Stomach (tissue), 9 donors: Measurements from ENCODE around the gene SYTL1. TPM values are rescaled to one million over a fixed set of nuclear protein-coding genes. Genes with fewer than 3 reads are reported as not detected.

Experiments used
- DNase-seq, 2 donors: peaks; one replicate each; pipeline versions ENCODE4 v3.0.0 to v3.0.0-alpha.2; 2013 to 2019
- H3K27ac ChIP-seq, 5 donors: fragments of 200-600 bp in 4 of 5; sonication (generic) in 4 of 5; one replicate each; pipeline ENCODE4 v1.5.1; 2013 to 2019; ENCODE audit warnings: mild to moderate bottlenecking in 1 of 5, moderate library complexity in 1 of 5
- H3K27me3 ChIP-seq, 3 donors: fragments of 200-600 bp; sonication (generic); one replicate each; pipeline ENCODE4 v1.5.1; 2017 to 2019; ENCODE audit warnings: mixed run types in 1 of 3
- H3K36me3 ChIP-seq, 4 donors: fragments of 200-600 bp; sonication (generic); 1 replicate in 3 of 4; 2 replicates in 1 of 4; pipeline ENCODE4 v1.5.1; 2016 to 2019
- H3K4me1 ChIP-seq, 4 donors: fragments of 200-600 bp; sonication (generic); one replicate each; pipeline ENCODE4 v1.5.1; 2016 to 2019
- H3K4me3 ChIP-seq, 4 donors: fragments of 200-600 bp; sonication (generic) in 3 of 4; one replicate each; pipeline ENCODE4 v1.5.1; 2016 to 2019; ENCODE audit warnings: mild to moderate bottlenecking in 1 of 4
- H3K9me3 ChIP-seq, 4 donors: fragments of 200-600 bp; sonication (generic); one replicate each; pipeline ENCODE4 v1.5.1; 2016 to 2019
- CTCF ChIP-seq, 7 experiments: fragments of 450-650 bp in 4 of 7; fragments of 200-600 bp in 3 of 7; sonication (generic) in 3 of 7; IDR thresholded peaks; one replicate each; pipeline ENCODE4 v1.5.1; 2016 to 2019; ENCODE audit warnings: antibody characterized with exemption in 7 of 7, control low read depth in 2 of 7, mild to moderate bottlenecking in 1 of 7
- EP300 ChIP-seq: sonication (generic); formaldehyde crosslinking; IDR thresholded peaks from one replicate; pipeline ENCODE4 v1.6.1; 2017; ENCODE audit warnings: antibody characterized with exemption
- POLR2A ChIP-seq, 4 donors: fragments of 450-650 bp; IDR thresholded peaks; one replicate each; pipeline ENCODE4 v1.6.1; 2016; ENCODE audit warnings: antibody characterized with exemption in 4 of 4, control low read depth in 2 of 4, mild to moderate bottlenecking in 1 of 4, moderate library complexity in 1 of 4
- POLR2AphosphoS5 ChIP-seq, 3 donors: sonication (generic); formaldehyde crosslinking; IDR thresholded peaks; one replicate each; pipeline ENCODE4 v1.6.1; 2016; ENCODE audit warnings: antibody characterized with exemption in 3 of 3
- WGBS, 5 donors: extraction: QIAGEN DNeasy Blood & Tissue Kit in 3 of 5; methylation state at CpG; one replicate each; pipeline versions ENCODE4 v1.1.5 to v1.1.7; 2013 to 2018; 5-methylcytosine and 5-hydroxymethylcytosine counted together
- intact Hi-C: fragments of 100-400 bp; cut with DNase I; formaldehyde crosslinking; loops from one replicate; pipeline ENCODE4 v1.15.1; 2023; ENCODE audit warnings: low total_unique reads
- polyA plus RNA-seq, 3 donors: library from polyadenylated mRNA; stranded (reverse); fragments of 200-250 nt; gene quantifications; one replicate each; pipeline ENCODE4 v1.2.3, GENCODE V29; 2013
- total RNA-seq, 5 donors: library from RNA; depleted of rRNA; stranded (reverse); fragments of >200 nt; gene quantifications; one replicate each; pipeline versions ENCODE4 v1.1.0 to v1.2.3, GENCODE V29; 2014 to 2016
- donor health status: healthy with polysubstance abuse.
- donor health status: Bipolar disorder and iron deficiency.
- donor health status: healthy.

The SYTL1 gene
- total and polyA plus RNA-seq, 8 donors = 15.6 to 222 (median 58.2) TPM

GRCh38 chr1:27333717-27334279, 8.0 kb upstream of the SYTL1 start:
- DNase-seq = no peak
- H3K27ac ChIP-seq = no peak overlapping the region
- H3K27me3 ChIP-seq = no peaks in the 10 kb centered on the region
- H3K36me3 ChIP-seq = peaks cover 54 to 90% (median 85%) of the 10 kb centered on the region in 4 donors
- 88 to 94% (median 93%) methylated on average over 3 to 17 of the region's 17 CpGs for WGBS, 5 donors
- no peaks in the 10 kb centered on the region for H3K9me3 ChIP-seq
- no peak overlapping the region for H3K4me3 ChIP-seq
- TF ChIP-seq EP300 (no peak), CTCF (IDR thresholded peaks at IDR 0.05) (no peak), POLR2AphosphoS5 (IDR thresholded peaks at IDR 0.05) (no peak)
- peaks cover 0 to 17% (median 7%) of the 10 kb centered on the region in 4 donors for H3K4me1 ChIP-seq
- intact Hi-C loops = no loop called here

- 88 to 94% (median 91%) methylated on average over 12 to 17 of the region's 17 CpGs for WGBS, 5 donors
- TF ChIP-seq EP300 (no peak), POLR2AphosphoS5 (IDR thresholded peaks at IDR 0.05) (no peak), CTCF (IDR thresholded peaks at IDR 0.05) (no peak), POLR2A (IDR thresholded peaks at IDR 0.05) (no peak)
- Histone ChIP-seq H3K4me1 (peaks cover 0 to 12% (median 10%) of the 10 kb centered on the region in 4 donors), H3K27ac (no peak overlapping the region), H3K27me3 (no peaks in the 10 kb centered on the region), H3K36me3 (peaks cover 54 to 80% (median 71%) of the 10 kb centered on the region in 4 donors), H3K4me3 (no peak overlapping the region), H3K9me3 (no peaks in the 10 kb centered on the region)
- intact Hi-C loops = no loop called here
- no peak for DNase-seq
Observed at GRCh38 chr1:27335506-27336422, 6.1 kb upstream of the SYTL1 start.

- Histone ChIP-seq H3K36me3 (peaks cover 49 to 71% (median 61%) of the 10 kb centered on the region in 4 donors), H3K4me1 (peaks cover 0 to 18% (median 15%) of the 10 kb centered on the region in 4 donors), H3K27me3 (no peaks in the 10 kb centered on the region), H3K27ac (no peak overlapping the region), H3K4me3 (no peak overlapping the region), H3K9me3 (no peaks in the 10 kb centered on the region)
- 91 to 96% (median 93%) methylated on average over 5 of the region's 5 CpGs for WGBS, 5 donors
- intact Hi-C loops = no loop called here
- TF ChIP-seq CTCF (IDR thresholded peaks at IDR 0.05) (no peak), POLR2AphosphoS5 (IDR thresholded peaks at IDR 0.05) (no peak), EP300 (no peak), POLR2A (IDR thresholded peaks at IDR 0.05) (no peak)
- no peak for DNase-seq
Observed at GRCh38 chr1:27336756-27337155, 5.1 kb upstream of the SYTL1 start.

GRCh38 chr1:27338751-27339150, 3.1 kb upstream of the SYTL1 start:
- Histone ChIP-seq H3K27me3 (no peaks in the 10 kb centered on the region), H3K9me3 (no peaks in the 10 kb centered on the region), H3K4me3 (no peak overlapping the region), H3K4me1 (peaks cover 0 to 31% (median 23%) of the 10 kb centered on the region in 4 donors), H3K27ac (no peak overlapping the region), H3K36me3 (peaks cover 29 to 51% (median 41%) of the 10 kb centered on the region in 4 donors)
- TF ChIP-seq EP300 (no peak), CTCF (IDR thresholded peaks at IDR 0.05) (no peak), POLR2AphosphoS5 (IDR thresholded peaks at IDR 0.05) (no peak), POLR2A (IDR thresholded peaks at IDR 0.05) (no peak)
- intact Hi-C loops = no loop called here
- DNase-seq = no peak
- WGBS, 5 donors = 86 to 94% (median 88%) methylated on average over 6 of the region's 6 CpGs
